Rectal smooth muscle tissue (tissue), 1 donor: ENCODE data around the gene FFAR2.

Experiments
- H3K27ac ChIP-seq: one replicate; pipeline ENCODE4 v1.7.0; 2013; ENCODE audit warnings: low read depth, low read length, inconsistent platforms
- H3K27me3 ChIP-seq: one replicate; pipeline ENCODE4 v1.7.0; 2013; ENCODE audit warnings: low read length; ENCODE audit not compliant: control insufficient read depth, insufficient read depth
- H3K36me3 ChIP-seq: one replicate; pipeline ENCODE4 v1.7.0; 2013; ENCODE audit warnings: low read length; ENCODE audit not compliant: control insufficient read depth, insufficient read depth
- H3K4me1 ChIP-seq: one replicate; pipeline ENCODE4 v1.7.0; 2013; ENCODE audit warnings: low read length; ENCODE audit not compliant: control insufficient read depth, insufficient read depth
- H3K4me3 ChIP-seq: one replicate; pipeline ENCODE4 v1.7.0; 2013; ENCODE audit warnings: low read length
- H3K9ac ChIP-seq: one replicate; pipeline ENCODE4 v1.7.0; 2013; ENCODE audit warnings: low read length

The FFAR2 gene

GRCh38 chr19:35430409-35431144, 17.5 kb upstream of the FFAR2 start:
- no peak overlapping the region for H3K27ac ChIP-seq
- H3K27me3 ChIP-seq, result no peaks in the 10 kb centered on the region
- H3K4me1 ChIP-seq, result no peaks in the 10 kb centered on the region
- H3K36me3 ChIP-seq, result no peaks in the 10 kb centered on the region
- no peak overlapping the region for H3K4me3 ChIP-seq
- H3K9ac ChIP-seq, result no peak overlapping the region

GRCh38 chr19:35431145-35431807, 16.8 kb upstream of the FFAR2 start:
- peaks cover 6% of the 10 kb centered on the region for H3K4me1 ChIP-seq

GRCh38 chr19:35432911-35433310, 15.1 kb upstream of the FFAR2 start:
- Histone ChIP-seq H3K4me3 (no peak overlapping the region), H3K27me3 (no peaks in the 10 kb centered on the region), H3K9ac (no peak overlapping the region), H3K27ac (no peak overlapping the region), H3K4me1 (peaks cover 6% of the 10 kb centered on the region), H3K36me3 (no peaks in the 10 kb centered on the region)

More at GRCh38 chr19:35431145-35431807, 16.8 kb upstream of the FFAR2 start:
- Histone ChIP-seq H3K9ac (no peak overlapping the region), H3K4me3 (no peak overlapping the region), H3K27ac (no peak overlapping the region), H3K27me3 (no peaks in the 10 kb centered on the region), H3K36me3 (no peaks in the 10 kb centered on the region)

- Histone ChIP-seq H3K9ac (no peak overlapping the region), H3K27ac (no peak overlapping the region), H3K4me1 (peaks cover 6% of the 10 kb centered on the region), H3K27me3 (no peaks in the 10 kb centered on the region), H3K4me3 (no peak overlapping the region), H3K36me3 (no peaks in the 10 kb centered on the region)
Observed at GRCh38 chr19:35433448-35433847, 14.6 kb upstream of the FFAR2 start.

GRCh38 chr19:35435896-35436295, 12.2 kb upstream of the FFAR2 start:
- Histone ChIP-seq H3K27ac (no peak overlapping the region), H3K4me1 (peaks cover 6% of the 10 kb centered on the region), H3K4me3 (no peak overlapping the region), H3K36me3 (no peaks in the 10 kb centered on the region), H3K9ac (no peak overlapping the region), H3K27me3 (no peaks in the 10 kb centered on the region)

GRCh38 chr19:35436477-35437405, 11.3 kb upstream of the FFAR2 start:
- Histone ChIP-seq H3K9ac (no peak overlapping the region), H3K4me1 (peaks cover 6% of the 10 kb centered on the region), H3K36me3 (no peaks in the 10 kb centered on the region), H3K27me3 (no peaks in the 10 kb centered on the region), H3K27ac (no peak overlapping the region), H3K4me3 (peak overlapping the region; percentile 1)

GRCh38 chr19:35437406-35437951, 10.6 kb upstream of the FFAR2 start:
- Histone ChIP-seq H3K27me3 (no peaks in the 10 kb centered on the region), H3K27ac (no peak overlapping the region), H3K9ac (no peak overlapping the region), H3K36me3 (no peaks in the 10 kb centered on the region), H3K4me3 (no peak overlapping the region), H3K4me1 (peaks cover 6% of the 10 kb centered on the region)

GRCh38 chr19:35438096-35438495, 10.0 kb upstream of the FFAR2 start:
- Histone ChIP-seq H3K4me1 (peaks cover 6% of the 10 kb centered on the region), H3K9ac (no peak overlapping the region), H3K4me3 (no peak overlapping the region), H3K27ac (no peak overlapping the region), H3K36me3 (no peaks in the 10 kb centered on the region), H3K27me3 (no peaks in the 10 kb centered on the region)

- no peak overlapping the region for H3K9ac ChIP-seq
- H3K27ac ChIP-seq, result no peak overlapping the region
- H3K4me1 ChIP-seq, result peaks cover 6% of the 10 kb centered on the region
- no peak overlapping the region for H3K4me3 ChIP-seq
- H3K36me3 ChIP-seq, result no peaks in the 10 kb centered on the region
- H3K27me3 ChIP-seq, result no peaks in the 10 kb centered on the region
Observed at GRCh38 chr19:35438527-35438926, 9.5 kb upstream of the FFAR2 start.

- H3K4me3 ChIP-seq, result no peak overlapping the region
Observed at GRCh38 chr19:35439921-35440320, 8.1 kb upstream of the FFAR2 start.

GRCh38 chr19:35442091-35442490, 6.0 kb upstream of the FFAR2 start:
- H3K27me3 ChIP-seq, result no peaks in the 10 kb centered on the region
- H3K27ac ChIP-seq, result no peak overlapping the region
- H3K4me3 ChIP-seq, result no peak overlapping the region

More at GRCh38 chr19:35439921-35440320, 8.1 kb upstream of the FFAR2 start:
- H3K27me3 ChIP-seq, result no peaks in the 10 kb centered on the region
- no peaks in the 10 kb centered on the region for H3K36me3 ChIP-seq
- H3K9ac ChIP-seq, result no peak overlapping the region
- H3K4me1 ChIP-seq, result peaks cover 6% of the 10 kb centered on the region
- H3K27ac ChIP-seq, result no peak overlapping the region

GRCh38 chr19:35444735-35445134, 3.3 kb upstream of the FFAR2 start:
- Histone ChIP-seq H3K9ac (no peak overlapping the region), H3K4me3 (no peak overlapping the region), H3K4me1 (no peaks in the 10 kb centered on the region), H3K36me3 (no peaks in the 10 kb centered on the region), H3K27ac (no peak overlapping the region), H3K27me3 (no peaks in the 10 kb centered on the region)

More at GRCh38 chr19:35442091-35442490, 6.0 kb upstream of the FFAR2 start:
- Histone ChIP-seq H3K9ac (no peak overlapping the region), H3K4me1 (no peaks in the 10 kb centered on the region), H3K36me3 (no peaks in the 10 kb centered on the region)
